ENCODE data around the gene ETV1.

DNA sequence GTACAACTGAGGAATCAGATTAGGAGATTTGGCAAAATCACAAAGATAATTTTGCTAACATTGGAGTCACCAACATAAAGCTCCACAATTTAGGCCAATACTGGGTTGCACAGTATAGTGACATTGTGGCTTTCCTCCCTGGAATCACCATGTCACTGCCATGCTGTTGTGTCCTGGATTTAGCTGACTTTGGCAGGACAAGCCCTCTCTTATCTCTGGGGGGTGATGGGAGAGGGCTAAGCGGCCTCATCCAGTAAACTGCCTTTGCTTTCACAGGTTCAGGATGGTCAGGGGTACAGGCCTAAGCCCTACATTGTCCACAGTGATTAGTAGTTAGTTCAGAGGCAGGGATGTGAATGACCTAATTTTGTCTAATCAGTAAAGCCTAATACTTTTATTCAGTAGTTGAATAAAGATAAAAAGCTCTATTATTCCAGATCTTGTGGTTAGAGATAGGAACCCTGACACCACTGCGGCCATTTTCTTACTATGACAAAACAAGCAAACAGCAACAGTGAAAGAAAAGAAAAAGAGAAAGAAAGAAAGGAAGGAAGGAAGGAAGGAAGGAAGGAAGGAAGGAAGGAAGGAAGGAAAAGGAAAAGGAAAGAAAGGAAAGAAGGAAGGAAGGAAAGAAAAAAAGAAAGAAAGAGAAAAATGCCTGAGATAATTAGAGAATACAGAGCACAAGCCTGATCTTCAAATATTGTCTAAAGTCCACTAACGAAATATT, 140.1 kb downstream of the ETV1 start:
- TF ChIP-seq ZNF274 (IDR thresholded peaks at IDR 0.05; ENCODE audit: low read depth, low read length) (no peak), SUZ12 (IDR thresholded peaks at IDR 0.05; ENCODE audit: extremely low read depth, insufficient read depth, insufficient read length) (no peak)

All from NT2/D1 (cell line).